ENCODE data around the gene PLPPR2. TPM values are rescaled to one million over a fixed set of nuclear protein-coding genes. Genes with fewer than 3 reads are reported as not detected.
A peak's percentile ranks its signal among the peaks of the same experiment; 100 is the strongest.

PLPPR2 gene
- total RNA-seq, 1 donor from 2014 or later: 26.5 TPM

DNA sequence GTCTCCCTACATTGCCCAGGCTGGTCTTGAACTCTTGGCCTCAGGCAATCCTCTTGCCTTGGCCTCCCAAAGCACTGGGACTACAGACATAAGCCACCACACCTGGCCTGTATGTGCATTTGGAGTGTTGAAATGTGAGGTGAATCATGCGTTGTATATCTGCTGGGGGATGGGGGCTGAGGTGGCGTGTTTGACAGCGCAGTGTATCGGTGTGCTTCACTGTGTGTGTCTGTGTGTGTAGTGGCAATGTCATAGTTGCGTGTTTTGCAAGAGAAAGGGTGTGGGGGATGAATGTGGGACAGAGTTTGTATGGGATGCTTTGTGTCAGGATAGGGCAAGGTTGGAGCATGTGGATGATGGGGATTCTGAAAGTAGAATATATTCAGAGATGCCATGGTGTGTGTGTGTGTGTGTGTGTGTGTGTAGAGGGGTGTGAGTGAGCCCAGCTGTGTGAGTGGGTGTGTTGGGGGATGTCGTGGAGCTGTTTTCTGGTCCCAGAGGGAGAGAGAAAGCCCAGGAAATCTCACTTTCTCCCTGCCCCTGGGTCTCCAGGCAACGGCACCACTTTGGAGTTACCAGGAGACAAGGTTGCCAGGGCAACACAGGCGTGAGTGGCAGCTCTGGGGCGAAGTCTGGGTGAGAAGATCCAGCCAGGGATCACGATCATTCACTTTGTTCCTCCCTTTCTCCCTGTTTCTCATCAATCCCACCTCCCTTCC is 18.1 kb downstream of the PLPPR2 start:
- intact Hi-C loops (cut with DNase I): no loop called here
- ATAC-seq (no peak), DNase-seq (peak; percentile 74)
- H3K27ac ChIP-seq: no peak overlapping the region
- no peaks in the 10 kb centered on the region for H3K36me3 ChIP-seq
- no peak overlapping the region for H3K4me3 ChIP-seq
- H3K27me3 ChIP-seq: no peaks in the 10 kb centered on the region
- no peaks in the 10 kb centered on the region for H3K9me3 ChIP-seq
- H3K4me1 ChIP-seq: peaks cover 33% of the 10 kb centered on the region
- TF ChIP-seq, protein P1, sequence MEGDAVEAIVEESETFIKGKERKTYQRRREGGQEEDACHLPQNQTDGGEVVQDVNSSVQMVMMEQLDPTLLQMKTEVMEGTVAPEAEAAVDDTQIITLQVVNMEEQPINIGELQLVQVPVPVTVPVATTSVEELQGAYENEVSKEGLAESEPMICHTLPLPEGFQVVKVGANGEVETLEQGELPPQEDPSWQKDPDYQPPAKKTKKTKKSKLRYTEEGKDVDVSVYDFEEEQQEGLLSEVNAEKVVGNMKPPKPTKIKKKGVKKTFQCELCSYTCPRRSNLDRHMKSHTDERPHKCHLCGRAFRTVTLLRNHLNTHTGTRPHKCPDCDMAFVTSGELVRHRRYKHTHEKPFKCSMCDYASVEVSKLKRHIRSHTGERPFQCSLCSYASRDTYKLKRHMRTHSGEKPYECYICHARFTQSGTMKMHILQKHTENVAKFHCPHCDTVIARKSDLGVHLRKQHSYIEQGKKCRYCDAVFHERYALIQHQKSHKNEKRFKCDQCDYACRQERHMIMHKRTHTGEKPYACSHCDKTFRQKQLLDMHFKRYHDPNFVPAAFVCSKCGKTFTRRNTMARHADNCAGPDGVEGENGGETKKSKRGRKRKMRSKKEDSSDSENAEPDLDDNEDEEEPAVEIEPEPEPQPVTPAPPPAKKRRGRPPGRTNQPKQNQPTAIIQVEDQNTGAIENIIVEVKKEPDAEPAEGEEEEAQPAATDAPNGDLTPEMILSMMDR (IDR thresholded peaks at IDR 0.05): no peak

DNA sequence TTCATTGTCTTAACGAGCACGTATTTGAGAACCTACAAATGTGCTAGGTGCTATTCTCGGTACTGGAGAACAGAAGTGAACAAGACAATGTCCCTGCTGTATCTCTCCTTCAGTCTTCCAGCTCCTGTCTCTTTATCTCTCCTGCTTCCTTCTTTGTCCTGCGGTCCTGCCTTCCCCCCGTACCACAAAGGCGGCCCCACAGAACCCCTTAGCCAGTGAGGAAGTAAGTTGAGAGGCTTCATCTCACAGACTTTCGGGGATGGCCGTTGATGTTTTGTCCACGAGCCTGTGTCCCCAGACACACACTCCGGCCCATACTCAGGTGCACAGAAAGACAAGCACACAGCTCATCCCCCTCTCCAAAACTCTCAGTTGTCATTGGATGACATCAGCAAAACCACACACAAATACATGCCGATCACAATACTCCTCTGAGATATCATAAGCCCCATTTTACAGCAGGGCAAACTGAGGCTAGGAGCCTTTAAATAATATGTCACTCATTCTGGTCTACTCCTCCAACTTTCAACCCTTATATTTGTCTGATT is 18.7 kb downstream of the PLPPR2 start:
- Histone ChIP-seq H3K27ac (peak overlapping the region; percentile 96), H3K36me3 (no peaks in the 10 kb centered on the region), H3K27me3 (no peaks in the 10 kb centered on the region), H3K4me3 (peak overlapping the region; percentile 63), H3K9me3 (no peaks in the 10 kb centered on the region), H3K4me1 (peaks cover 33% of the 10 kb centered on the region)
- ATAC-seq: no peak
- intact Hi-C loops (cut with DNase I): no loop called here
- TF ChIP-seq, protein P1 (IDR thresholded peaks at IDR 0.05): no peak
- no peak for DNase-seq

DNA sequence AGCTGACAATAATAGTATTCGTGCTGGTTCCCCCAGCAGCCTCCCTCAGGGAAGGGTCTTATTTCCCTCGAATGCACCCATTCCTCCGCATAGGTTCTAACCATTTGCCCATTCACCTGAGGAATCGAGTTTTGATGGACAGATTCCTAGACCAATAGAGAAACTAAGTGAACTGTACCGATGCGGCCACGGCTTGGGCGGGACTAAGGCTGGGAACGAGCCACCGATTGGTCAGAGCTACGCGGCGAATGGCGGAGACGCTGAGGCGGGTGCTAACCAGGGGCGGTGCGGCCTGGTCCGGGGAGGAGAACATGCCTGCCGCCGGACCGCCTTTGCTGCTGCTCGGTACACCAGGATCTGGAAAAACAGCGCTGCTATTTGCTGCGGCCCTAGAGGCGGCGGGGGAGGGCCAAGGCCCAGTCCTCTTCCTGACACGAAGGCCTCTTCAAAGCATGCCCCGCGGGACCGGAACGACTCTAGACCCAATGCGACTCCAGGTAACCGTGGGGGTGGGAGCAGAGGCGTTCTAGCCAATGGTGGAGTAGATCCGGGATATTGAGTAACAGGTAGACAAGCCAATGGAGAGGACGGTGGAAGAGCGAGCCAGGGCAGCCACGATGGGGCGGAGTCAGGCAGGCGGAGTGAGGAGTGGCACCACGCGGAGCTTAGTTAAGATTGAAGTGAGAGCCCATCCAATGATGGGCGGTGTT is 19.4 kb downstream of the PLPPR2 start, which contains the start of gene SWSAP1:
Gene SWSAP1, plus strand, starts transcription at position 234 of the 710 bp plus-strand sequence. Its CDS starts 15 bp downstream, at position 249.
- intact Hi-C loops (cut with DNase I): no loop called here
- peaks cover 33% of the 10 kb centered on the region for H3K4me1 ChIP-seq
- H3K27me3 ChIP-seq: no peaks in the 10 kb centered on the region
- no peaks in the 10 kb centered on the region for H3K9me3 ChIP-seq
- ATAC-seq: peak; percentile 96
- H3K36me3 ChIP-seq: no peaks in the 10 kb centered on the region
- peak within 1 kb of the TSS; percentile 96 for H3K27ac ChIP-seq
- peak within 1 kb of the TSS; percentile 63 for H3K4me3 ChIP-seq
- TF ChIP-seq, protein P1 (IDR thresholded peaks at IDR 0.05): no peak
- DNase-seq: peak; percentile 99

DNA sequence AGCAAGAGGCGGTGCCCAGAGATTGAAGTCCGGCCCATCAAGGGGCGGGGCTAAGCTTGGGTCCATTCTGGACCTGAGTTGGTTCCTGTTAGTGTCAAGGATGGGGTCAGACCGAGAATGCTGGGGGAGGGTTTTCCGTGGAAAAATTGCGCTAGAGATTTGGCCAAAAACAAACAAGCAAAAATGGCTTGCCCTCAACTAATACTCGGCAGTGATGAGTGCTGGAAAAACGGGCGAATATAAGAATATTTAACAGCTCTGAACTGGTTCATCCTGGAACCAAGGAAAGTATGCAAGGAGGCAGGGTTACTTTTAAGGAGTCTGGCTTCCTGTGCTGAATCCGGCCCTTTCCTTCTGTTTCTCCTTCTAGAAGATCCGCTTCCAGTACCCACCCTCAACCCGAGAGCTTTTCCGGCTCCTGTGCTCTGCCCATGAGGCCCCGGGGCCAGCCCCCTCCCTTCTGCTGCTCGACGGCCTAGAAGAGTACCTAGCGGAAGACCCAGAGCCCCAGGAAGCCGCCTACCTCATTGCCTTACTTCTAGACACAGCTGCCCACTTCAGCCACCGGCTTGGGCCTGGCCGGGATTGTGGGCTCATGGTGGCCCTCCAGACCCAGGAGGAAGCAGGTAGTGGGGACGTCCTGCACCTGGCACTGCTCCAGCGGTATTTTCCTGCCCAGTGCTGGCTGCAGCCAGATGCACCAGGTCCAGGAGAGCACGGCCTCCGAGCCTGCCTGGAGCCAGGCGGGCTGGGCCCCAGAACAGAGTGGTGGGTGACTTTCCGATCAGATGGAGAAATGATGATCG is 20.1 kb downstream of the PLPPR2 start:
- H3K4me1 ChIP-seq: peaks cover 36% of the 10 kb centered on the region
- H3K27ac ChIP-seq: peak overlapping the region; percentile 96
- no peaks in the 10 kb centered on the region for H3K27me3 ChIP-seq
- no peaks in the 10 kb centered on the region for H3K36me3 ChIP-seq
- H3K9me3 ChIP-seq: no peaks in the 10 kb centered on the region
- intact Hi-C loops (cut with DNase I): no loop called here
- peak; percentile 87 for DNase-seq
- TF ChIP-seq, protein P1 (IDR thresholded peaks at IDR 0.05): no peak
- peak overlapping the region; percentile 63 for H3K4me3 ChIP-seq
- ATAC-seq: peak; percentile 17

DNA sequence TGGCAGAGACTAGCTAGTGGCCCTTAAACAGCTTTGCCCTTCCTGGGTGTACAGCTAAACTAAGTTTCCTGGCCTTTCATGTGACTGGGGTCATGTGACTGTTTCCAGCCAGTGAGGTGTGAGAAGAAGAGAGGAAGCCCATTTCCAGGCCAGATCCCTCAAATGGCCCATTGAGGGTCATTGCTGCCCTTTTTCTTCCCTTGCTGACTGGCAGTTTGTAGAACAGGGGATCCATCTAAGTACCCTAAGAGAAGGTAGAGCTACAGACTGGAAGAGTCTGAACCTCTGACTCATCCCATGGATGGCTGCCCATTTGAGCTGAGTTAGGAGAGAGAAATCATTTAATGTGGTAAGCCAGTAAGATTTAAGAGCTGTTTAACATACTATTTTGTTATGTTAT is 22.0 kb downstream of the PLPPR2 start:
- DNase-seq (no peak), ATAC-seq (no peak)
- H3K4me1 ChIP-seq: peaks cover 45% of the 10 kb centered on the region
- H3K27me3 ChIP-seq: no peaks in the 10 kb centered on the region
- intact Hi-C loops (cut with DNase I): no loop called here
- peak overlapping the region; percentile 6 for H3K27ac ChIP-seq
- TF ChIP-seq, protein P1 (IDR thresholded peaks at IDR 0.05): no peak
- no peaks in the 10 kb centered on the region for H3K36me3 ChIP-seq
- H3K9me3 ChIP-seq: no peaks in the 10 kb centered on the region
- H3K4me3 ChIP-seq: no peak overlapping the region
